Skin of body (tissue), 2 donors: ENCODE results near the gene ANKS6. TPM values are rescaled to one million over a fixed set of nuclear protein-coding genes. Genes with fewer than 3 reads are reported as not detected.
"Not testable (repeated sequence)": the region's sequence is repeated elsewhere in the genome, so short reads cannot be mapped to it uniquely, and the experiment has no call there.

ENCODE experiments used
- DNase-seq: peaks from one replicate; lab custom pipeline; 2025; lab: John Stamatoyannopoulos, UW
- total RNA-seq: library from RNA; depleted of rRNA; stranded (reverse); fragments of >200 nt; gene quantifications from one replicate; pipeline ENCODE4 v1.2.3, GENCODE V29; 2014

Gene ANKS6
- total RNA-seq, 1 donor from 2014 or later: 5.6 TPM

GRCh38 chr9:98702835-98703380 is 93.4 kb downstream of the ANKS6 start:
- DNase-seq: no peak

GRCh38 chr9:98702340-98702739 is 94.0 kb downstream of the ANKS6 start:
- DNase-seq: no peak

GRCh38 chr9:98701576-98701975 is 94.8 kb downstream of the ANKS6 start:
- DNase-seq: no peak

GRCh38 chr9:98700801-98701200 is 95.6 kb downstream of the ANKS6 start:
- DNase-seq: no peak

GRCh38 chr9:98698856-98699255 is 97.5 kb downstream of the ANKS6 start:
- DNase-seq: no peak

GRCh38 chr9:98694943-98695342 is 101.4 kb downstream of the ANKS6 start:
- no peak for DNase-seq

GRCh38 chr9:98692392-98692791 is 104.0 kb downstream of the ANKS6 start:
- DNase-seq: no peak

GRCh38 chr9:98691890-98692289 is 104.5 kb downstream of the ANKS6 start:
- DNase-seq: no peak

GRCh38 chr9:98690686-98691085 is 105.7 kb downstream of the ANKS6 start:
- DNase-seq: no peak

GRCh38 chr9:98688710-98689495 is 107.5 kb downstream of the ANKS6 start:
- DNase-seq: no peak

- DNase-seq: no peak
These were observed 108.4 kb downstream of the ANKS6 start for GRCh38 chr9:98687911-98688310.

- DNase-seq: no peak
These were observed 109.1 kb downstream of the ANKS6 start for GRCh38 chr9:98686961-98687855.

GRCh38 chr9:98684816-98685215 is 111.5 kb downstream of the ANKS6 start:
- not testable (repeated sequence) for DNase-seq

Other genes with a start within 250 kb of the ANKS6 start
- 0.39 TPM for gene GABBR2, start 87.6 kb downstream of the ANKS6 start, total RNA-seq
- gene GALNT12, start 11.1 kb upstream of the ANKS6 start, total RNA-seq: 2.8 TPM
- gene COL15A1, start 147.4 kb upstream of the ANKS6 start, total RNA-seq: 122 TPM